Measurements from ENCODE around the gene CNTNAP2.
"Not testable (repeated sequence)": the region's sequence is repeated elsewhere in the genome, so short reads cannot be mapped to it uniquely, and the experiment has no call there.

DNA sequence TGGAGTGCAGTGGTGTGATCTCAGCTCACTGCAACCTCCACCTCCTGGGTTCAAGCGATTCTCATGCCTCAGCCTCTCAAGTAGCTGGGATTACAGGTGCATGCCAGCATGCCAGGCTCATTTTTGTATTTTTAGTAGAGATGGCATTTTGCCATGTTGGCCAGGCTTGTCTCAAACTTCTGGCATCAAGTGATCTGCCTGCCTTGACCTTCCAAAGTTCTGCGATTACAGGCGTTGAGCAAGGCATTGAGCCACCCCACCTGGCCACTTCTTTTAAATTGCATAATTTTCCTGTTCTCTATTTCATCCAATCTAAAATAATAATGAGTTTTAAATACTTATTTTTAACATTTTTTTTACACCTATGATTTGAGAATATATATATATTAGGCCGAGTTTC, 1961.5 kb downstream of the CNTNAP2 start:
- TF ChIP-seq, protein P1, sequence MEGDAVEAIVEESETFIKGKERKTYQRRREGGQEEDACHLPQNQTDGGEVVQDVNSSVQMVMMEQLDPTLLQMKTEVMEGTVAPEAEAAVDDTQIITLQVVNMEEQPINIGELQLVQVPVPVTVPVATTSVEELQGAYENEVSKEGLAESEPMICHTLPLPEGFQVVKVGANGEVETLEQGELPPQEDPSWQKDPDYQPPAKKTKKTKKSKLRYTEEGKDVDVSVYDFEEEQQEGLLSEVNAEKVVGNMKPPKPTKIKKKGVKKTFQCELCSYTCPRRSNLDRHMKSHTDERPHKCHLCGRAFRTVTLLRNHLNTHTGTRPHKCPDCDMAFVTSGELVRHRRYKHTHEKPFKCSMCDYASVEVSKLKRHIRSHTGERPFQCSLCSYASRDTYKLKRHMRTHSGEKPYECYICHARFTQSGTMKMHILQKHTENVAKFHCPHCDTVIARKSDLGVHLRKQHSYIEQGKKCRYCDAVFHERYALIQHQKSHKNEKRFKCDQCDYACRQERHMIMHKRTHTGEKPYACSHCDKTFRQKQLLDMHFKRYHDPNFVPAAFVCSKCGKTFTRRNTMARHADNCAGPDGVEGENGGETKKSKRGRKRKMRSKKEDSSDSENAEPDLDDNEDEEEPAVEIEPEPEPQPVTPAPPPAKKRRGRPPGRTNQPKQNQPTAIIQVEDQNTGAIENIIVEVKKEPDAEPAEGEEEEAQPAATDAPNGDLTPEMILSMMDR (IDR thresholded peaks at IDR 0.05), result not testable (repeated sequence)
- not testable (repeated sequence) for TF ChIP-seq POLR2A (IDR thresholded peaks at IDR 0.05)

Data from lower leg skin (tissue), 3 donors.